HG02678 (cell line): ENCODE results near the gene MCF2L2.

Experiments used
- ATAC-seq: cut with Tn5 transposase; IDR thresholded peaks from one replicate; pipeline ENCODE4 v1.9.1; 2021; ENCODE audit warnings: mild to moderate bottlenecking, moderate library complexity; ENCODE audit not compliant: unreplicated experiment

The MCF2L2 gene

DNA sequence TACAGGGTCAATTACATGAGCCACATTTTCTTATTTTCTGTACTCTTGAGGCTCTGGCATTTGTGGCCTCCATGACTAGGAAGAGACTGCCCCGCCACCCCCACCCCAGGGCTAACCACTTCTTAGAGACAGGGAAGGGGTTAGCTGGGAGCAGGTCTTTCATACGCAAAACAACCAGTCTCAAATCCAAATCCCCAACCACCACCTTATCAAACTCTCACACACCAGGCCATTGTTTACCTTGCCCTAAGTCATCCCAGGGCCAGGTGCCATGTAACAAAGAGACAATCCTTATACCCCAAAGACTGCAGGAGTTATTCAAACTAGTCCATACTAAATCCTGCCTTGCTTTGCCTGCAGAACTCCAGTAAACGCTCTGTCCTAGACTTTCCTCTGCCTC, 97.5 kb downstream of the MCF2L2 start:
- ATAC-seq: no peak

DNA sequence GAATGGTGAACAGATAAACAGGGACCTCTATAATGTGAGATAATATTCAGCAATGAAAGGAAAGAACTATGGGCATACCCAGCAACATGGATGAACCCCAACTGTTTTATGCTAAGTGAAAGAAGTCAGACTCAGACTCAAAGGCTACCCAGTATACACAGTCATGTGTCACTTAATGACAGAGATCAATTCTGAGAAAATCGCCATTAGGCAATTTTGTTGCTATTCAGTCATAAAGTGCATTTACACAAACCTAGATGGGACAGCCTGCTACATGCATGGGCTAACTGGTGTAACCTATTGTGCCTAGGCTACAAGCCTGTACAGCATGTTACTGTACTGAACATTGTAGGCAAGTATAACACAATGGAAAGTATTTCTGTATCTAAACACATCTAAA, 98.9 kb downstream of the MCF2L2 start:
- ATAC-seq: no peak

DNA sequence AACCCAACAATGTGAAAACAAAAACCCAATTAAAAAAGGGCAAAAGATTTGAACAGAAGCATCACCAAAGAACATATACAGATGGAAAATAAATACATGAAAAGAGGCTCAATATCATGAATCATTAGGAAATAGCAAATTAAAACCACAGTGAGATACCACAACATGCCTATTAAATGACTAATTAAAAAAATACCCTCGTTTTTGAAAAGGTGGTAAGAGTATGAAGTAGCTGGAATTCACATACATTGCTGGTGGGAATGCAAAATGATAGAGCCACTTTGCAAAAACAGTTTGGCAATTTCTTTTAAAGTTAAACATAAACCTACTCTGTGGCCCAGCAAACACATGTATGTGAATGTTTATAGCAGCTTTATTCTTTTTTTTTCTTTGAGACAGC, 99.6 kb downstream of the MCF2L2 start:
- ATAC-seq: no peak

DNA sequence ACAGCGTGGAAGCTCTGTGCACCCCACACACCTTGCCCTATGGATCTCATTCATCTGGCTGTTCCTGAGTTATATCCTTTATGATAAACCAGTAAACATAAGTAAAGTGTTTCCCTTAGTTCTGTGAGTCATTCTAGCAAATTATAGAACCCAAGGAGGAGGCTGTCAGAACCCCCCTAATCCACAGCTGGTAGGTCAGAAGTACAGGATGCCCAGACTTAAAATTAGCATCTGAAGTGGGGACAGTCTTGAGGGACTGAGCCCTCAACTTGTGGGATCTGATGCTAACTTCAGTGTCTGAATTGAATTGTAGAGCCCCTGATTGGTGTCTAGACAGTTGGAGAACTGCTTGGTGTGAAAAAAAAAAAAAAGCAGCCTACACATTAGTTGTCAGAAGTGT, 100.3 kb downstream of the MCF2L2 start:
- ATAC-seq: no peak

DNA sequence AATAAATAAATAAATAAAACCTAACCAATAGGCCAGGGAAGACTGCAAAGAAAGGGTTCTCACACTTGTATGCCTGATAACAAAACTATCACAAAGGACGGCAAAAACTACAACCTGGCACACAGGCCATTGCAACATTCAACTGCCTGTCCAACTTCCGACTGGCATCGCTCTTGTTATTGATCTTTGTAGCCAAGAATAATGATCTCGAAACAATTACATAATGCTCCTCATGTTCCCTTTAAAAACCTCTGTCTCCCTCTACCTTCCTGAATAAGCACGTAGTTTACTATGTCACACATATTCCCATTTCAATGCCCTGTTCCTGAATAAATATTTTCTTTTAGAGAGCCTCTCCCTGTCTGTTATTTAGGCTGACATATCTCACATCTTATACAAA, 101.1 kb downstream of the MCF2L2 start:
- no peak for ATAC-seq

DNA sequence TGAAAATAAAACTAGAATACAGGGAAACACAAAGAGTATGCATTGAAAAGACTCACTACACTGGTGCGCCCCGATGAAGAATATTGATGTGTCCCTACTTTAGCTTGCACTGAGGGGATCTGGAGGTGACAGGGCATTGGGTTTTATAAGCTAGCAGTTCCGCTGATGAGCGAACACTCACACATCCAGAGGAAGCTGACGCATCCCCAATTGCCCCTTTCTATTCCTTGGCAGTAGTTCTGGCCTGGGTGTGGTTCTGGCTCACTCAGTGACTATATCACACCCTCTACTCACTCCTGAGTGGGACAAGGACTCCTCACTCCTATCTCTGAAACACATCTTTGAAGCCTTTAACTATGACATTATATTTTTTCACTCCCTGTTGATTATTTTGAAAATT, 104.3 kb downstream of the MCF2L2 start:
- no peak for ATAC-seq

DNA sequence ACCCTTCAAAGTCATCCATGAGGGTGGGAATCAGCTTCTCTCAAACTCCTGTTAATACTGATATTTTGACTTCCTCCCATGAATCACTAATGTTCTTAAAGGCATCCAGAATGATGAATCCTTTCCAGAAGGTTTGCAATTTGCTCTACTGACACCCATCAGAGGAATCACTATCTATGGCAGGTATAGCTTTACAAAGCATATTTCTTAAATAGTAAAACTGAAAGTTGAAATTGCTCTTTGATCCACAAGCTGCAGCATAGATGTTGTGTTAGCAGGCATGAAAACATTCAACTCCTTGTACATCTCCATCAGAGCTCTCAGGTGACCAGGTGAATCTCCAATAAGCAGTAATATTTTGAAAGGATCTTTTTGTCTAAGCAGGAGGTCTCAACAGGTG, 109.0 kb downstream of the MCF2L2 start:
- ATAC-seq: no peak

DNA sequence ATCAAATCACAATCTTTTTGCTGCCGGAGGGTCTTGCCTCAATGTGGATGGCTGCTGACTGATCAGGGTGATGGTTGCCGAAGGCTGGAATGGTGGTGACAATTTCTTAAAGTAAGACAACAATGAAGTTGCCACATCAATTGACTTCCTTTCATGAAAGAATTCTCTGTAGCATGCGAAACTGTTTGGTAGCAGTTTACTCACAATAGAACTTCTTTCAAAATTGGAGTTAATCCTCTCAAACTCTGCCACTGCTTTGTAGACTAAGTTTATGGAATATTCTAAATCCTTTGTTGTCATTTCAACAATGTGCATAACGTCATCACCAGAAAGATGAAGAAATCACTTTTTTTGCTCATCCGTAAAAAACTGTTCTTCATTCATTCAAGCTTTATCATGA, 109.5 kb downstream of the MCF2L2 start:
- no peak for ATAC-seq

DNA sequence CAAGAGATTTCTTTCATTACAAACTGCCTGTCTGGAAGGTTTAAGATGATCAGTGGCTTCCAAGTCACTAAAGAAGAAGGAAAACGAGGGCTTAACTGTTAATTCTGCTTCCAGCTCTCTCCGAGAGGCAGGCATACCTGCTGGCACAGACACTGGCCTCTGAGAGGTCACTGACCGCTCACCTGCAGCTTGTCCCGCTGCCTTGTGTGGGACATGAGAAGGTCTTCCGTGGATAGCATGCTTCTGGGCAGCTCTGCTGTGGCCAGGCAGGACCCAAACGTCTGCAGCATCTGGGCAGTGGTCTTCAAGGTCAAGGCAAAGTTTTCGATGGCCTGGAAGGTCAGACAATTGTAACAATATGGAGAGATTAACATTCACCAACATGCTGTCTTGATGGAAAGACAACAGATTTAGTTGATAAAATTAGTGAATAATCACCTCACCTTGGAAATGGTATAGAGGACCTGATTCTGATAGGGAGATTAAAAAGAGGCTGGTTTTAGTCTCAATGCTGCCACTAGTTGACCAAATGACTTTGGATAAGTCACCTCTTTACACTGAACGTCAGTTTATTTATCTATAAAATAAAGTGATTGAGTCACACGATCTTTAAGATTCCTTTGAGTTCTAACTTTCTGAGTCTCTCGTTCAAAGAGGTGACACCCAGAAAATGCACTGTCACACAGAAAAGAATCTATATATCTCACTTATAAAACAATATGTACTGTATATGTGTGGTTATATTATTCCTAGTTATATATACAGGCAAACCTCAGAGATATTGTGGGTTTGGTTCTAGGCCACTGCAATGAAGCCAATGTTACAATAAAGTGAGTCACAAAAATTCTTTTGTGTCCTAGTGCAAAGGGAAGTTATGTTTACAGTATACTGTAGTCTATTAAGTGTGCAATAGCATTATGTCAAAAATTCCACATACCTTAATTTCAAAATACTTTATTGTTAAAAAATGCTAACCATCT, 110.2 kb downstream of the MCF2L2 start:
- no peak for ATAC-seq

DNA sequence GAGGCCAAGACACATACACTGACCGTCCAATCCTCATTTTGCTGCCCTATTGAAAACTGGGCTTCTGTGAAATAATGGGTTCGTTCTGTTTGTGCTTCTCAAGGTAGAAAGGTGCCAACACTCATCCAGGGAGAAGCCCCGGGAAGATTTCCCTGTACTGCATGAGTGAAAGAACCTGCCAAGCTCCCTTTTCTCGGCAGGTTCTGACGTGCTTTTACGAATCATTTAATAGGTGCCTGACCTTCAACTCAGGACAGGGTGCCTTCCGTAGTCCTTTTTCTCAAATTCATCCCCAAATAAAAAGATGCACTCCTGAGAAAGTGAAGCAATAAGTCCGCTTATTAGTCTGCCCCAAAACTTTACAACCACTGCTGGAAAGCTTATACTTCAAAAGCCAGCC, 111.1 kb downstream of the MCF2L2 start:
- ATAC-seq: no peak

DNA sequence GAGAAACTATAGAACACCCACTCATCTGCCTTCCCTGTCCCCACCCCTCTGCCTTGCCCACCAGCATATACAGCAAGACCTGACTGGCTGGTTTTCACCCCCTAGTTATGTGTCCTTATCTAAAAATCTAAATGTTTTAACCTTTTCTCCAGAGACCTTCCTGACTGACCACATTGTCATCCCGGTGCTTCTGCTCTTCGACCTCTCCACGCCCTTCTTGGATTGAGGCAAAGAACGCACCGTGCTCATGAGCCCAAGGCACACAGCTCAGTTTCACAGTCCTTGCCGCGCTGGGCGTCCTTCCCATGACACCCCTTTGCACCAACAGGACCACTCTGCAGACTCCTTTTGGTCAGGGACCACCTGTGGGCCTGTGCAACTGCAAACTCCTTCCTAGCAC, 112.7 kb downstream of the MCF2L2 start:
- ATAC-seq: no peak

DNA sequence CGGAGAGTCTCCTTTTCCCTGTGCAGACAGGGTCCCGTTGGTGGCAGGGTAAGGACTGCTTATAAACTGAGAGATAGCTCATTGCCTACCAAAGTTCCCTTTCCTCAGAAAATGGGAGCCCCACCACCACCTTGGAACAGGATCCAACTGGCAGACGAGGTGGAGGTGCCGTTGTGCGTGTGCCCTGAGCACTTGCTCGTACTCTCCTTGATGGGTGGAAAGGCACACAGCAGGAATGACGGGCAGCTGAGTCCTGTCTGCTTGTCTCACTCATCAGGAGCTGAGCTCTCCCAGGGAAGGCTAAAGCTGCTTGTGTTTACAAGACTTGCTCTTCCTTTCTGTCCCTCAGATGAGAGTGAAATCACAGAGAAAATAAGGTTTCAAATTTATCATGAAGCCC, 114.7 kb downstream of the MCF2L2 start:
- ATAC-seq: no peak

DNA sequence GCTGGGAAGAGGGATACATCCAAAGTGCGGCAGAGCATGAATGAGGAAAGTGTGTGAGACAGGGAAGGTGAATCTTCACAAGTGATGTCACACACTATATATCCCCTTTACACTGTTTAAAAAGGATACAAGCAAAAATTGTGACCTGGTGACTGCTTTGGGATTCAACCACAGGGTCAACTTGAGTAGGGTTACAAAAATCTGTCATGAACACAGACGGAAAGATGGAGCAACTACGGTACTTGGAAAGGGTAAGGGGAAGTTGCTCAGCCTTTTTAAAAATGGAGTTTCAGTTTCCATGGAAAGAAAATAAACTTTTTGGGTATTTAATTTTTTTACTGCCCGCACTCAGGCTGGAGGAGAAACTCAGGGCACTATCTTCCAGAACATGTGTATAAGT, 115.1 kb downstream of the MCF2L2 start:
- no peak for ATAC-seq

DNA sequence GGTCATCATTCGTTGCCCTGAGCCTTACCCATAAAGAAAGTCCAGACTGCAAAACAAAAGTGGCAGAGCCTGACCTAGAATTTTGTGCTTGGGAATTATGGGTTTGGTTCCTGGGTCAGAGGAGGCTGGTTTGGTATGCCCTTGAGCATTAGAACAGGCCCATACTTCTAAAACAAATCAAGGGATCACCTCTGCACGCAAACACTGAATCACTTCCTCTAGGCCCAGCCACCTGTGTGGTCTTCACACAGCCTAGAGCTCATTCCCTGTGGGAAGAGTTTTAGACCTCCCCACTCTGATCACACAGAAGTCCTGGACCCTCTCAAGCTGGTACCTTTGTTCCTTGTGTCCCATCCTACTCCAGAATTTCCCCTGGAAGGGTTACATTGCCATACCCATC, 116.0 kb downstream of the MCF2L2 start:
- ATAC-seq: no peak

DNA sequence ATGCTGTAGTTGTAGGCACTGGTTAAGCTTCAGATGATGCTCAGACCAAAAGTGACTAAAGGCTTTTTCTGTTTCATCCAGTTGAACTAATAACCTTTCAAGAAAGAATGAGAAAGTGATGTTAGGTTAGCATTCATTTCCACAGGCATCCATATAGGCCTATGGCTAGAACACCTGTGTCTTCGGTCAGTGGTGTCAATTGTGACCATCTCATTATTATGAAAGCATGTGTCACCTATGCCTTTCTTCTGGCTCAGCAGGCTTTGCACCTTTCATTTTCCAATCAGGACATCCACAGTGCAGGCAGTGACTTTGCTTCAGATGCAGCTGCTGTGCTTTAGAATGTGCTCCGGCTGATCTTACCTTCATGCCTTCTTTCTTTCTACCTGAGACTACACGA, 117.5 kb downstream of the MCF2L2 start:
- no peak for ATAC-seq

DNA sequence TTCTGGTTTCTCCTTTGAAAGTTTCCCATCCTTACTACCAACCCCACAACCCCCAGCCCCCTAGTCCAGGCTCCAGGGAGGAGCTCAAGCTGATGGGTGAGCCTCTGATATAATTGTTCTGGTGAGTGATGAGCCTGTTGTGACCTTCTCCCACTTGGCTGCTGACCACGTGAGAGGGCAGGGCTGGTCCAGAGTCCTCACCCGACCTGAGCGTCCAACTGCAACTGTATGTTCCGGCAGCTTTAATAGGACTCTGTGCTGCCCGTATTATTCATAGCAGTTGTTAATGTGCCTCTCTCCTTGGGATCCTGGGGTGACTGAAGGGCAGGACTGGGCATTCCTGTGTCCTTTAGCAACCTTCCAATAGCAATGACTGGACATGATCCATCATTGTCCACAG, 119.1 kb downstream of the MCF2L2 start:
- no peak for ATAC-seq

DNA sequence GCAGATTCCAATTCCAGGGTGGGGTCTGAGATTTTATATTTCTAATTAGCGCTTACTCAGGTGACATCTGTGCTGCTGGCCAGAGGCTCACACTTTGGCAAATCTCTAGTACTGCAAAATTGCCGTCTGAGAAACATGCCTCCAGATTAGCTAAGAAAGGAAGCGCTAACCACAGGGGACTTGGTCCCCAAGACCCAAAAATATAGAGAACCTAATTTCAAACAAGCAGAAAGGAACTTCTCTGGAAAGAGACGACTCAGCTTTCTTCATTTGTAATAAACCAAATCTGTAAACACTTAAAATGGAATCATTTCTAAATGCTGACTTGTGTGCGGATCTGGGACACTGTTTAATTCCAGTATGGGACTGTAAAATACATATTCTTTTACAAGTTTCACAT, 119.7 kb downstream of the MCF2L2 start:
- no peak for ATAC-seq

DNA sequence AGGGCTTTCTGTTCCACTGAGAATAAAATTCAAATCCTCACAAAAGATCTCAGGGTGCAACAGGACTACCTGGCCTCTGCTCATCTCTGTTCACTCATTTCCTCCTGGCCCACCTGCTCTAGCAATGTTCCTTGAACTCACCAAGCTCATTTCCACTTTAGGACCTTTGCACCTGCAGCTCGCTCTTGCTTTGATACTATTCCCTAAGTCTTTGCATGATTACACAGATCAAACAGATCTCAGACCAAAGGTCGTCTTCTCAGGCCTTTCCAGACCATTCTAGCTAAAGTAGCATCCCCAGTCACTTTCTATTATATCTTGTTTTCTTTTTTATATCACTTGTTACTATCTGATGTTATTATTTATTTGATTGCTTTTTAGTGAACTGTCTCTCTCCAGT, 120.7 kb downstream of the MCF2L2 start:
- no peak for ATAC-seq

DNA sequence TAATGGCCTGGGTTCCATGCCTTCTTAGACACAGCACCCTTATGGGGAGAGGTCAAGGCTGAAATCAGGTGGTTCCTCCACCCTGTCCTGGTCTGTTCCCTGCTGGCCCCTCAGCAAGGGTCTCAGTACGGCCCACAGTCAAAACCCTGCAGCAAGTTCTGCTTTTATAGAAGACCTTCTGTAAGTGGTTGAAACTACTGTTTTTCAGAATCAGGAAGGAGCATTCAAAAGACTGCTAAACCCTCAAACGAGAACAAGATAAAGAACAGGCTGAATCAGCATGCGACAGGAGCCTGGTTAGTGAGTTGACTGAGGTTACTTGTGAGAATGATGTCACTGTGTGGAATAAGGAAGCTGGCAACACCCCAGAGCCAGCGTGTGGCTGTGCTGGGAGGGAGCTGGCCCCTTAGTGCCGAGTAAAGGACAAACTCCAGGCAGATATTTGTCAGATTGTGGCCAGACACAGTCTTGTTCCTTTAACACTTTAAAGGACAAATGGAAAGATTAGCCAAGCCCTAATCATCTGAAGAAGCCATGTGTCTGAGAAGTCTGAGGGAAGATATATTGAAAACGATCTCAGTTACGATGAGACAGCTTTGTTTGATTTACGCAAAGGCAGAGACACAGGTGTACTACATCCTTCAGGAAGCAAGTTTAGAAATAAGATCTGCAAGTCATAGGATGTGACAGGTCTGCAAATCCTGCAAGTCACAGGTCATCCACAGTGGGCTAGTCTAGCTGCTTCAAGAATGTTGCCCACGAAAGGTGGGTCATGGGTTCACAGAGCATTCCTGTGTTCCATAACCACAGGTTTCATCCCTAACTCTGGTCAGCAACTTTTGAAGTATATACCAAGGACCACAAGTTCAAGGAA, 121.4 kb downstream of the MCF2L2 start:
- peak; percentile 54 for ATAC-seq

DNA sequence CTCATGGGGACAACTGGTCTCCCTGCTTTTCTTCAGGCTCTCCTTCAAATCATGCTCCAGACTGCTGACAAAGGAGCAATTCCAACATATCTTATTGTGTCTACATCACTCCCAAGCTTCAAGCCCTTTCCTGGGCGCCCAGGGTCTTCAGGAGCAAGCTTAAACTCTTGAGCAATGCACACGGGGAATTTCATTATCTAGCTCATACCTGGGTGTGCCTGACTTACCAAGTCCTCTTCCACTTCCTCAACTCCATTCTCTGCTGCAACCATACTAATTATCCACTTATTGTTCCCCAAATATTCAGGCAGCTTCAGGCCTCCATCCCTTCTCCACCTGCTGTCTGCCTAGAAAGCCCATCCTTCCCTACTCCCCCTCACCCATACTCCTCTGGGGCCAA, 124.7 kb downstream of the MCF2L2 start:
- no peak for ATAC-seq

DNA sequence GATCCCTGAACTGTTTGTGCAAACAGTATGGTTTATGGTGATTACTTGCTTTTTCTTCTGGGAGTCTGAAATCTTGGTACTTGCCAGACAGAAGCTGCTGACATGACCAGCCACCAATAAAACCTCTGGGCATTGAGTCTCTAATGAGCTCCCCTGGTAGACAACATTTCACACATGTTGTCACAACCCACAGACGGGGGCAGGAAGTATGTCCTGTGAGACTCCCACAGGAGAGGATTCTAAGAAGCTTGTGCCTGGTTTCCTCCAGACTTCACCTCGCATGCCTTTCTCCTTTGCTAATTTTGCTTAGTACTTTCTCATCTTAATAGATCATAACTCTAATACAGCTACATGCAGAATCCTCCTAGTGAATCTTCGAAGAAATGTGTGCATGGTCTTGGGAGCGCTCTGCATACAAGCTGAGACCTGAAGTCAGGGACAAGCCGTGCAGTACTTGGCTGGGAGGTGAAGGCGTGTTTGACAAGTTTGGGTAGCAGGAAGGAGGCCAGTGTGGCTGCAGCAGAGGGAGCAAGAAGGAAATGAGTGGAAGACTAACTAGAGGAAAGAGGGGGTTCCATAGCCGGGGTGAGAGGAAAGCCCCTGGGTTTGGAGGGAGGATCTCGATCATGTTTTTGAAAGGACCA, 126.4 kb downstream of the MCF2L2 start:
- no peak for ATAC-seq
